Stimulated activated CD8-positive, alpha-beta memory T cell treated with anti-CD3 and anti-CD28 coated beads, Interleukin-12 subunit alpha, Interleukin-12 subunit beta, amount 100 ng/mL, for 24 hours (primary cell): ENCODE measurements around the gene C1QTNF5.

ENCODE experiments used
- DNase-seq: peaks from one replicate; pipeline ENCODE4 v3.0.0-alpha.2; 2020; ENCODE audit errors: extremely low read depth

The C1QTNF5 gene

DNA sequence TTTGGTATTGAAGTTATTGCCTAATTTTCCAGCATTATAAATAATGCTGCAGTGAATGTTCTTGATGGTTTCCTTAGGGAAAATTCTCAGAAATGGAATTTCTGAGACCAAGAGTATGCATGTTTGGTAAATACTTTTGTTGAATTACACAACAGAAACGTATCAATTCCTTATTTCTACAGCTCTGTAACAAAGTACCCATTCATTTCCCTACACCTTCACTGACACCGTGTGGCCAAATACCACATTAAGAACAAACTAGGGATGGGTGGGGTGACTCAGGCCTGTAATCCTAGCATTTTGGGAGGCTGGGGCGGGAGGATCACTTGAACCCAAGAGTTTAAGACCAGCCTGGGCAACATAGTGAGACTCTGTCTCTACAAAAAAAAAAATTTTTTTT lies 45.5 kb downstream of the C1QTNF5 start:
- DNase-seq: no peak

DNA sequence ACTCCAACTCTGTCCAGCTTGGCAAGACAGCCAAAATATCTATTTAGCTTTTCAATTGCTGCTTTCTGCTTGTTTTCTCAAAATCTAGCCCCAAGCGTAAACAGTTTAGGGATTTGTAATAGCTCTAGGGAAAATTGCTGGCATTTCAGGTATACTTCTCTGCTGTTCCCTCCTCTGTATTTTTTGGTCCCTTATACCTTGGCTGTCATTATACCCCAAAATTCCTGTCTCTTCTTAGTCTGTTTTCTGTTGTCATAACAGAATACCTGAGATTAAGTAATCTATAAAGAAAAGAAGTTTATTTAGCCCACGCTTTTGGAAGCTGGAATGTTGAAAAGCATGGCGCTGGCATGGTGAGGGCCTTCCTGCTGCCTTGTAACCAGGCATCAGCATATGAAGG lies 47.2 kb downstream of the C1QTNF5 start:
- no peak for DNase-seq

DNA sequence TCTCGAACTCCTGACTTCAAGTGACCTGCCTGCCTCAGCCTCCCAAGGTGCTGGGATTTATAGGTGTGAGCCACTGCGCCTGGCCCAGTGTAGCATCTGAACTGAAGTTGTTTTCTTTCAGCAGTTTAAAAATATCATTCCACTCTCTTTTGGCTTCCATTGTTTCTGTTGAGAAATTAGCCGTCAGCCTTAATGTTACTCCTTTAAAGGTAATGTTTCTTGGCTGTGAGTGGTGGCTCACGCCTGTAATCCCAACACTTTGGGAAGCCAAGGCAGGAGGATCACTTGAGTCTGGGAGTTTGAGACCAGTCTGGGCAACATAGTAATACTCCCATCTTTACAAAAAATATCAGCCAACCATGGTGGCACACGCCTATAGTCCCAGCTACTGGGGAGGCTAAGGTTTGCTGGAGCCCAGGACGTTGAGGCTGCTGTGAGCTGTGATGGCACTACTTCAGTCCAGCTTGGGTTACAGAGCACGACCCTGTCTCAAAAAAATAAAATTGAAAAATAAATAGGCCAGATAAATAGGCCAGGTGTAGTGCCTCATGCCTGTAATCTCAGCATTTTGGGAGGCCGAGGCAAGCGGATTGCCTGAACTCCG lies 49.7 kb downstream of the C1QTNF5 start:
- DNase-seq: no peak
